Nephron progenitor cell (in vitro differentiated cells): ENCODE data around the gene CASQ1.

Experiments
- DNase-seq: peaks from one replicate; pipeline ENCODE4 v3.0.0; 2021
- H3K27ac Mint-ChIP-seq: 2 replicates; pipeline ENCODE4 v1.8.0; 2021; ENCODE audit warnings: mild to moderate bottlenecking, moderate library complexity, mixed read lengths
- H3K27me3 Mint-ChIP-seq: 2 replicates; pipeline ENCODE4 v1.8.0; 2021; ENCODE audit warnings: mild to moderate bottlenecking, low read depth, mixed read lengths; ENCODE audit not compliant: poor library complexity
- H3K36me3 Mint-ChIP-seq: 2 replicates; pipeline ENCODE4 v1.8.0; 2021; ENCODE audit warnings: low read depth, mixed read lengths
- H3K4me1 Mint-ChIP-seq: 2 replicates; pipeline ENCODE4 v1.8.0; 2021; ENCODE audit warnings: mixed read lengths
- H3K4me3 Mint-ChIP-seq: 2 replicates; pipeline ENCODE4 v1.8.0; 2021; ENCODE audit warnings: mild to moderate bottlenecking, moderate library complexity, mixed read lengths
- H3K9me3 Mint-ChIP-seq: 2 replicates; pipeline ENCODE4 v1.8.0; 2021; ENCODE audit warnings: mild to moderate bottlenecking, moderate library complexity, mixed read lengths
- TF ChIP-seq, protein P1 (sequence below): fragments of 200-600 bp; sonication (generic); IDR thresholded peaks from 2 replicates; pipeline ENCODE4 v1.5.0; 2021; ENCODE audit warnings: antibody characterized with exemption

Gene CASQ1

GRCh38 chr1:160169553-160170399 is 20.6 kb upstream of the CASQ1 start:
- peak; percentile 21 for DNase-seq
- H3K27ac Mint-ChIP-seq: peak overlapping the region; percentile 65
- H3K36me3 Mint-ChIP-seq: no peaks in the 10 kb centered on the region
- peaks cover 49% of the 10 kb centered on the region for H3K4me1 Mint-ChIP-seq
- no peaks in the 10 kb centered on the region for H3K9me3 Mint-ChIP-seq
- H3K4me3 Mint-ChIP-seq: peak overlapping the region; percentile 23
- peaks cover 30% of the 10 kb centered on the region for H3K27me3 Mint-ChIP-seq
- TF ChIP-seq, protein P1, sequence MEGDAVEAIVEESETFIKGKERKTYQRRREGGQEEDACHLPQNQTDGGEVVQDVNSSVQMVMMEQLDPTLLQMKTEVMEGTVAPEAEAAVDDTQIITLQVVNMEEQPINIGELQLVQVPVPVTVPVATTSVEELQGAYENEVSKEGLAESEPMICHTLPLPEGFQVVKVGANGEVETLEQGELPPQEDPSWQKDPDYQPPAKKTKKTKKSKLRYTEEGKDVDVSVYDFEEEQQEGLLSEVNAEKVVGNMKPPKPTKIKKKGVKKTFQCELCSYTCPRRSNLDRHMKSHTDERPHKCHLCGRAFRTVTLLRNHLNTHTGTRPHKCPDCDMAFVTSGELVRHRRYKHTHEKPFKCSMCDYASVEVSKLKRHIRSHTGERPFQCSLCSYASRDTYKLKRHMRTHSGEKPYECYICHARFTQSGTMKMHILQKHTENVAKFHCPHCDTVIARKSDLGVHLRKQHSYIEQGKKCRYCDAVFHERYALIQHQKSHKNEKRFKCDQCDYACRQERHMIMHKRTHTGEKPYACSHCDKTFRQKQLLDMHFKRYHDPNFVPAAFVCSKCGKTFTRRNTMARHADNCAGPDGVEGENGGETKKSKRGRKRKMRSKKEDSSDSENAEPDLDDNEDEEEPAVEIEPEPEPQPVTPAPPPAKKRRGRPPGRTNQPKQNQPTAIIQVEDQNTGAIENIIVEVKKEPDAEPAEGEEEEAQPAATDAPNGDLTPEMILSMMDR: no peak

DNA sequence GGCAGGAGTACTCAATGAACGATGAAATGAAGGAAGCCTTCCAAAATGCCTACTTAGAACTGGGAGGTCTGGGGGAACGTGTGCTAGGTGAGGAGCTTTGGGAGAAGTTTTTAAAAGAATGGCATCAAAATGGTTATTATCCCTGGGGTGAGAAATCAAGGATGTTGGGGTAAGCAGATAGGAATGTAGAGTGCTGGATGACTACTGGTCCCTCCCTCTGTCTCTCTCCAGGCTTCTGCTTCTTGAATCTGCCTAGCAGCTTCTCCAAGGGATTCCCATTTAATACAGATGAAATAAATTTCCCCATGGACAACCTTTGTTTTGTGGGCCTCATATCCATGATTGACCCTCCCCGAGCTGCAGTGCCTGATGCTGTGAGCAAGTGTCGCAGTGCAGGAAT is 19.0 kb upstream of the CASQ1 start:
- no peak overlapping the region for H3K27ac Mint-ChIP-seq
- H3K9me3 Mint-ChIP-seq: no peaks in the 10 kb centered on the region
- H3K4me3 Mint-ChIP-seq: peak overlapping the region; percentile 1
- H3K4me1 Mint-ChIP-seq: peaks cover 54% of the 10 kb centered on the region
- H3K27me3 Mint-ChIP-seq: peaks cover 28% of the 10 kb centered on the region
- TF ChIP-seq, protein P1: no peak
- H3K36me3 Mint-ChIP-seq: no peaks in the 10 kb centered on the region
- no peak for DNase-seq

GRCh38 chr1:160171980-160172379 is 18.4 kb upstream of the CASQ1 start:
- no peak for DNase-seq
- Mint-ChIP-seq H3K4me3 (no peak overlapping the region), H3K27ac (no peak overlapping the region), H3K9me3 (no peaks in the 10 kb centered on the region), H3K27me3 (peaks cover 24% of the 10 kb centered on the region), H3K36me3 (no peaks in the 10 kb centered on the region), H3K4me1 (peaks cover 55% of the 10 kb centered on the region)
- TF ChIP-seq, protein P1: no peak

DNA sequence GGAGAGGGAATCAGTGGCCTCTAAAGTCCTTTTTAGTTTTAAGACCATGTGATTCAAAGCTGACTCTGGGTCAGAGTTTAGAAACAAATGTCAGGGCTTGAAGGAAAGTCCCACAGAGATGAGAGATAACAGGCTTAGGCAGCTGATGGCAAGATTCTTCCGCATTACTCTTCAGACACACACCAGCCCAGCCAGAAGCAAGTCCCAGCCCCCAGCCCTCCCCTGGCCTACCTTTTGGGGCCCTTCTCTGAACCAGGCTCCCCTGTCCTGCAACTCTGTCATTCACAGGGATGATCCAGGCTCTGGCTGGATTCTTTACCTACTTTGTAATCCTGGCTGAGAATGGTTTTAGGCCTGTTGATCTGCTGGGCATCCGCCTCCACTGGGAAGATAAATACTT is 13.1 kb upstream of the CASQ1 start:
- Mint-ChIP-seq H3K36me3 (no peaks in the 10 kb centered on the region), H3K4me3 (no peak overlapping the region), H3K27ac (no peak overlapping the region), H3K9me3 (no peaks in the 10 kb centered on the region), H3K27me3 (peaks cover 11% of the 10 kb centered on the region), H3K4me1 (peaks cover 22% of the 10 kb centered on the region)
- no peak for DNase-seq
- TF ChIP-seq, protein P1: no peak

DNA sequence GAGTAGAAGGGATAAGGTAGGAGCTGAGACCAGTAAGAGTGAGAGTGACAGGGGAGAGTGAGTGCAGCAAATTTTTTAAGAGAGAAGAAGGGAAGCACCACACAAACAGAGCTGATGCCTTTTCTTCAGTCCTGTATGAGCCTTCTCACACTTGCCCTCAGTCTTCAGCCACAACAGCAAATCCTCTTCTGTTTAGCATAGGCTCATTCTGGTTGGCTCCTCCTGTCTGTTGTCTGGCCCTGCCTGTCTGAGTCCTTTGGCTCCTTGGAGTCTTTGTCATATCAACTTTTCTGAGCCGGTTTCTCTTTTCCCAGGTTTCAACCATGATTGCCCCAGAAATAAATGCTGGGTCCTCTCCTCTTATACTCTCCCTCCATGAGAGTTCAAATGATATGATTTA is 12.7 kb upstream of the CASQ1 start:
- Mint-ChIP-seq H3K4me1 (peaks cover 21% of the 10 kb centered on the region), H3K9me3 (no peaks in the 10 kb centered on the region), H3K36me3 (no peaks in the 10 kb centered on the region), H3K27me3 (peaks cover 9% of the 10 kb centered on the region), H3K4me3 (no peak overlapping the region), H3K27ac (peak overlapping the region; percentile 90)
- TF ChIP-seq, protein P1: no peak
- DNase-seq: no peak

DNA sequence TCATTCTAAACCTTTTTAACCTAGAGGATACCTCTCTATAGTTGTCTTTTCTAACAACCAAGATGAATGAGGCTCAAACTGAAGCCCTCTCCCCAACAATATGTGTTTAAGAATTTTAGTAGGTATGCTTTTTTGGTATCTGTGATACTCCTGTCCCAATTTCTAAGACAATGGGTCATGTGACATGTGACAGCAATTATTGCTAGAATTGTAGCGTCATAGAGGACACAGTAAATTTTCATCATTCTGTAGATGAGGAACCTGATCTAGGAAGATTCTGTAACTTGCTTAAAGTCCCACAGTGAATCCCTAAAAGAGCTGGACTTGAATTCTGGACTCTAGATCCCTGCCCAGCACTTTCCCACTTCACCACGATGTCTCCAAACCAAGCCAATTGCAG is 11.6 kb upstream of the CASQ1 start:
- Mint-ChIP-seq H3K4me3 (no peak overlapping the region), H3K4me1 (peaks cover 21% of the 10 kb centered on the region), H3K36me3 (no peaks in the 10 kb centered on the region), H3K9me3 (no peaks in the 10 kb centered on the region), H3K27me3 (peaks cover 8% of the 10 kb centered on the region), H3K27ac (no peak overlapping the region)
- no peak for DNase-seq
- TF ChIP-seq, protein P1: no peak
